Effector memory CD8-positive, alpha-beta T cell (primary cell): ENCODE measurements around the gene DDI1.
"Not testable (repeated sequence)": the region's sequence is repeated elsewhere in the genome, so short reads cannot be mapped to it uniquely, and the experiment has no call there.

ENCODE experiments used
- ATAC-seq: fragments of 150-1000 bp; cut with Tn5 transposase; replicated peaks from 2 replicates; pipeline ENCODE4 v1.10.0; 2021; ENCODE audit warnings: mild to moderate bottlenecking, moderate library complexity
- DNase-seq, 3 experiments: peaks; one replicate each; pipeline ENCODE4 v3.0.0; 2021
- H3K27ac Mint-ChIP-seq, 2 donors: one replicate each; pipeline ENCODE4 v1.8.0; 2022; ENCODE audit warnings: mild to moderate bottlenecking in 2 of 2, mixed read lengths in 2 of 2, moderate library complexity in 2 of 2
- H3K27me3 Mint-ChIP-seq, 2 donors: one replicate each; pipeline ENCODE4 v1.8.0; 2022; ENCODE audit warnings: mixed read lengths in 2 of 2
- H3K36me3 Mint-ChIP-seq: one replicate; pipeline ENCODE4 v1.8.0; 2022; ENCODE audit warnings: mild to moderate bottlenecking, moderate library complexity, mixed read lengths; ENCODE audit not compliant: insufficient read depth
- H3K4me1 Mint-ChIP-seq, 2 donors: one replicate each; pipeline ENCODE4 v1.8.0; 2022; ENCODE audit warnings: low read depth in 2 of 2, mixed read lengths in 2 of 2
- H3K4me3 Mint-ChIP-seq, 2 donors: one replicate each; pipeline ENCODE4 v1.8.0; 2022; ENCODE audit warnings: mild to moderate bottlenecking in 2 of 2, mixed read lengths in 2 of 2, moderate library complexity in 2 of 2
- H3K9me3 Mint-ChIP-seq, 2 donors: one replicate each; pipeline ENCODE4 v1.8.0; 2022; ENCODE audit warnings: mixed read lengths in 2 of 2

DDI1 gene

DNA sequence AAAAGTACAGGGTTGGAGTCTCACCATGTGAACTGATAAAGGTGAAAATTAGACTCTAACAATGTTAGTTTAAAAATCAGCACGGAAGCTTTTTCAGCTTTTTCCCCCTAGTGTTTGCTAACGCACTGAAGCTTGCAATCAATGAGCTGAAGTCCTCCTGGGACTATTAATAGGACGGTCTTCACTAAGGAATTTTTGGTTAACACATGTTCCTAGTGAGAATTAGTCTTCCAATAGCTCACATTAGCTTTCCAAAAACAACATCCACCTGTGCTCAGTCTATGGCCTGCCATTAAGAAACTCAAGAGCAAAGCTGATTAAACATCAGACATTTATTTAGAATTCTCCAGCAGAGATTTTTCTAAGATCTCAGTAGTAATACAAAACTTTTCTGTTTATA, 26.7 kb upstream of the DDI1 start:
- H3K4me1 Mint-ChIP-seq = no peaks in the 10 kb centered on the region
- no peak overlapping the region for H3K4me3 Mint-ChIP-seq
- peaks cover 2% of the 10 kb centered on the region for H3K36me3 Mint-ChIP-seq
- no peak for DNase-seq
- no peak overlapping the region for H3K27ac Mint-ChIP-seq
- H3K9me3 Mint-ChIP-seq = no peaks in the 10 kb centered on the region
- ATAC-seq = no peak
- no peaks in the 10 kb centered on the region for H3K27me3 Mint-ChIP-seq

DNA sequence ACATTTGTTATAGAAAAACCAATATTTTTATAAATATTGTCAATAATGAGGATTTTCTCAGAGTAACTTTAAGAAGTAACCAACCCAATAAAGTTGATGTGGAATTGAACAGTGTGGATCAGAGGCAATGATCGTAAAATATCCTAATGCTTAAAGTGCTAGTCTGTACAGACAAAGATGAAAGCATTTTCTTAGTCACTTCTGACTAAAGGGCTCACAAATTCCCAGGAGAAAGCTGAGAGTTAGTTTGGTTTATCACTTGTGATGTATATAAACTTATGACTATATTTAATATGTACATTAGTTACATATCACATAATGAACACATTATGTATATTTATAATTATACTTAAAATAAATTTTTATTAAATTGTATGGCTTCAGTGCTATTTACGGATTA, 25.4 kb upstream of the DDI1 start:
- ATAC-seq (no peak), DNase-seq (no peak)
- no peaks in the 10 kb centered on the region for H3K27me3 Mint-ChIP-seq
- no peak overlapping the region for H3K4me3 Mint-ChIP-seq
- H3K9me3 Mint-ChIP-seq = no peaks in the 10 kb centered on the region
- no peak overlapping the region for H3K27ac Mint-ChIP-seq
- H3K36me3 Mint-ChIP-seq = peaks cover 2% of the 10 kb centered on the region
- peaks cover 0 to 1% of the 10 kb centered on the region in 2 donors for H3K4me1 Mint-ChIP-seq

DNA sequence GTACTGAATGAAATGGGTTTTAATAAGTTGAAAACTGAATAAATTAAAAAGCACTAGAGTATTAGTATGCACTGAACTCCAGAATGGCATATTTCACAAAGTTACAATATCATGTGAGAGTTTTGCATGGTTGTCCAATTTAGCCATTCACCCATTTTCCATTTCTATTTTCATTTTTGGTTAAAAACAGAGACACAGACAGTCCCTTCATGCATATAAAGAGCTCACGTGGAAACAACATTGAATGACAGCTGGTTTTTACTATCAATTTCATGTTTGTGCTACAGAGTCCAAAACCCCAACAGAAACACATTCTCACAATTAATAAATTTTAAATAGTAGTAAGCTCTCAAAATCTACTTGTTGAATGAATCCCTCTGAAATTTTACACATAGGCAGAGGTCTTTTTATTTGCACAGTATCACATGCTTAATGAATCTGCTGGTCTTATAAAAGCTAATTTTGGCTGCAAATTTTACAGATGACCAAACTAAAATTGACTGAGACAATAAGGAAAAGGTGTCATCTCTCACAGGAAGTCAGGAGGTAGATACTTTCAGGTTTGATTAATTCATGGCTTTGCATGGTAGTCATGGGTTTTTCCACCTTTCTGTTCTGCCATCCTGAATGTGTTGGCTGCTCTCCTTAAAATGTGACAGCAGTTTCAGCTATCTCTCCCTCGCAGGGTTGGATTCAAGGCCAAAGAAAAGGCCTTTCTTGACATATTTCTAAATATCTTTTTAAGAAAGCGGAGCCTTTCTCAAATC, 20.6 kb upstream of the DDI1 start:
- ATAC-seq (no peak), DNase-seq (no peak)
- H3K4me3 Mint-ChIP-seq = no peak overlapping the region
- H3K27ac Mint-ChIP-seq = no peak overlapping the region
- H3K4me1 Mint-ChIP-seq = peaks cover 0 to 5% of the 10 kb centered on the region in 2 donors
- no peaks in the 10 kb centered on the region for H3K27me3 Mint-ChIP-seq
- no peaks in the 10 kb centered on the region for H3K36me3 Mint-ChIP-seq
- no peaks in the 10 kb centered on the region for H3K9me3 Mint-ChIP-seq

DNA sequence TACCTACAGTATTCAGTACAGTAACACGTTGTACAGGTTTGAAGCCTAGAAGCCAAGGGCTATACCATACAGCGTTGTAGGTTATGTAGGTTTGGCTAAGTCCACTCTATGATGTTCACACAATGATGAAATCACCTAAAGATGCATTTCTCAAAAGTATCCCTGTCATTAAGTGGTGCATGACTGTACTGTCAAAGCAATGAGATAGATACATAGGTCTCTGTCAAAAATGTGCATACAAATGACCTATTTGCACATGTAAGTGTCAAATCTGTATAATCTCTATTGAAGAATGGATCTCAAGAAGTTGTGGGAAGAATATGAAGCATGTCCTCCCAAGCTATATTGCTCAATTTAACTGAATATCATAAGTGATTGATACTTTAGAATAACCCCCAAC, 11.9 kb upstream of the DDI1 start:
- peaks cover 0 to 3% of the 10 kb centered on the region in 2 donors for H3K4me1 Mint-ChIP-seq
- no peak overlapping the region for H3K27ac Mint-ChIP-seq
- H3K9me3 Mint-ChIP-seq = no peaks in the 10 kb centered on the region
- no peak for ATAC-seq
- H3K27me3 Mint-ChIP-seq = no peaks in the 10 kb centered on the region
- no peak for DNase-seq
- no peaks in the 10 kb centered on the region for H3K36me3 Mint-ChIP-seq
- H3K4me3 Mint-ChIP-seq = no peak overlapping the region

DNA sequence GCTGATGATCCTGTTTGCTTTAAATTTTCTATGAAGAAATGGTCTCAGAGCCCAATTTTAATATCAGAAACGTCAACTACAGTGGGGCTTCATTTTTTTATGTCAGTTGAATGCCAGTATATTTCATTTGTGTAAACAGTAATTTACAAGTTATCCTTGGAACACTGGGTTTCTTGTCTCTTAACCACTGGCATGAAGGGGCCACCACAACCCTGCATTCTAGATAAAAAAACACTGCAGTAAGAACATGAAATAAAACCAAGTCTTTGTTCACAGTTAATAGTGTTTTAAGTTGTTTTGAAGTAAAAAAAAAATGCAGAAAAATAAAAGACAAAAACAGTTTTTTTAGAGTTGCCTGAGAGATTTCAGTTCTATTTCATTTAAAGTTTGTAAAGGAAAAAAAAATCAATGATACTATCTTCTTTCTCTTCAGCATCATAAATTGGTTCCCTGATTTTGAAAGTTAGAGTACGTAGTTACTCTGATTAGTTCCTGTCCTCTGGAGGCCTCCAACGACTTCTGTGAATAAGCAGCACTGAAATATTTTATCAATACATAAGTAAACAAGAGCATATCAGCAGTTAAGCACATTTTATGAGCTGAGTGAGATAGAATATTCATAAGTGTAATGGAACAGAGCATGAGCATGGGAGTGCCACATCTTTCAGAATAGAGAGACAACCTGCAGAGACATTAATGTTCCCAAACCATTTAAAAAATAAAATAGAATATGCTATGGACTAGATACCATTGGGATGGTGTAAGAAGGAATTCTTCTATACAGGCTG, 7.8 kb upstream of the DDI1 start:
- DNase-seq (no peak), ATAC-seq (no peak)
- H3K9me3 Mint-ChIP-seq = peaks cover 0 to 3% of the 10 kb centered on the region in 2 donors
- H3K4me3 Mint-ChIP-seq = no peak overlapping the region
- H3K27ac Mint-ChIP-seq = no peak overlapping the region
- no peaks in the 10 kb centered on the region for H3K27me3 Mint-ChIP-seq
- peaks cover 0 to 3% of the 10 kb centered on the region in 2 donors for H3K4me1 Mint-ChIP-seq
- H3K36me3 Mint-ChIP-seq = no peaks in the 10 kb centered on the region

DNA sequence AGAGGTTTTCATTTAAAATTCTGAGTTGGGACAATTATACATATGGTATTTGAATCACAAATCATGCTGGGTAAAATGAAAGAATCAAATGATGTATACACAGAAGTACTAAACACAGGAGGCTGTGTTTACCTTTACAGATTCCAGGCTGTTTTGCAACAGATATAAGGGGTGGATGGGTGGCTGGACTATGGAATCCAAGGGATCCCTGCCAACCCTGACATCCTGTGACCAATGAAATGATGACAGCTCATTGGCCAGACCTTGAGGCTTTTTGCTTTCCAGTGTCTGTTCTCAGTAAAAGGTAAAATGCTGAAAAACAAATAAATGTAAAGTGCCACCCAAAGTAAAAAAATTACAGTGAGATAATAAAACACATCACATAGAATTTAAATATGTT, 3.3 kb upstream of the DDI1 start:
- H3K27me3 Mint-ChIP-seq = no peaks in the 10 kb centered on the region
- no peaks in the 10 kb centered on the region for H3K36me3 Mint-ChIP-seq
- no peak overlapping the region for H3K4me3 Mint-ChIP-seq
- H3K9me3 Mint-ChIP-seq = peaks cover 0 to 3% of the 10 kb centered on the region in 2 donors
- DNase-seq (no peak), ATAC-seq (no peak)
- no peak overlapping the region for H3K27ac Mint-ChIP-seq
- H3K4me1 Mint-ChIP-seq = no peaks in the 10 kb centered on the region

DNA sequence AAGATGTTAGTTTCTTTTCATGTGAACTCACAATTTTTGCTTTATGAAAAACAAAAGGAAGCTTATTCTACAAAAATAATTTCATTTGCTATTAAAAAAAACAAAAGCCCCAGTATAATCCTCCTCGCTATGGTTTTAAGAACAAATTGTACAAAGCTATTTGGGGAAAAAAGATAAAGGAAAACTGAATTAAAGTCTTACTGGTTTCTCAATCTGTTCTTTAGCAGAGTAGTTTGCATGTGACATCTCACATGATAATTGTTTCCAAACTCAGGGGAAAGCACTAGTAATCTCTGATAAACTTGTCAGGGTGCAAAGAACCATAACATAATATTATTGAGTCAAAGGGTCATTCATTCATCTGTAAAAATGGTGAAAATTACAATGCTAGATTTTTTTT, 2.9 kb upstream of the DDI1 start:
- no peak for ATAC-seq
- no peak for DNase-seq
- no peaks in the 10 kb centered on the region for H3K4me1 Mint-ChIP-seq
- peaks cover 0 to 3% of the 10 kb centered on the region in 2 donors for H3K9me3 Mint-ChIP-seq
- no peaks in the 10 kb centered on the region for H3K36me3 Mint-ChIP-seq
- no peak overlapping the region for H3K4me3 Mint-ChIP-seq
- no peaks in the 10 kb centered on the region for H3K27me3 Mint-ChIP-seq
- no peak overlapping the region for H3K27ac Mint-ChIP-seq

DNA sequence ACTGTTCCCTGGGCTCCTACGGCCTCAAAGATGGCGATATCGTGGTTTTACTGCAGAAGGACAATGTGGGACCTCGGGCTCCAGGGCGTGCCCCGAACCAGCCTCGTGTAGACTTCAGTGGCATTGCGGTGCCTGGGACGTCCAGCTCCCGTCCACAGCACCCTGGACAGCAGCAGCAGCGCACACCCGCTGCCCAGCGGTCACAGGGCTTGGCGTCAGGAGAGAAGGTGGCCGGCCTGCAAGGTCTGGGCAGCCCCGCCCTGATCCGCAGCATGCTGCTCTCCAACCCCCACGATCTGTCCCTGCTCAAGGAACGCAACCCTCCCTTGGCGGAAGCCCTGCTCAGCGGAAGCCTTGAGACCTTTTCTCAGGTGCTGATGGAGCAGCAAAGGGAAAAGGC, 555 bp downstream of the DDI1 start:
- Mint-ChIP-seq H3K36me3 (no peaks in the 10 kb centered on the region), H3K27me3 (no peaks in the 10 kb centered on the region)

DNA sequence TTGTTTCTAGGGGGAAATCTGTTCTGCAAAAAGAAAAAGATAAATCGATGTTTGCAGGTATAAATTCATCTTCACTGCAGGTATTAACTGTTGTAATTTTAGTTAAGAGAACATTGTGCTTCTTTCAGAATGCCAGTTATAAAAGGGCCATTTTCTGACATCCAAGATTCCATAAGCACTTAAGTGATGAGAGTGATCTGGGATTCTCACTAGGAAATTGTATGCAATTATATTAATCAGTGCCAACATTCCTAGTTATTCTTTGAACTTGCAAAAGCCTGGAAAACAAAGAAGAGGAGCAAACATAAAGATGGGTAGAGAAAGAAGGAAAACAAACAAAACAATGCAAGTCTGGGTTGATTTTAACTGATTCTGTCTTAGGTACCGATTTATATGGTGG, 5.4 kb downstream of the DDI1 start:
- Mint-ChIP-seq H3K4me3 (no peak overlapping the region), H3K27me3 (no peaks in the 10 kb centered on the region), H3K36me3 (no peaks in the 10 kb centered on the region), H3K9me3 (no peaks in the 10 kb centered on the region), H3K27ac (no peak overlapping the region), H3K4me1 (no peaks in the 10 kb centered on the region)
- DNase-seq (no peak), ATAC-seq (no peak)

More for the DNA sequence above, 555 bp downstream of the DDI1 start:
- DNase-seq = no peak
- Mint-ChIP-seq H3K4me1 (no peaks in the 10 kb centered on the region), H3K9me3 (no peaks in the 10 kb centered on the region), H3K4me3 (no peak overlapping the region), H3K27ac (no peak overlapping the region)
- no peak for ATAC-seq

DNA sequence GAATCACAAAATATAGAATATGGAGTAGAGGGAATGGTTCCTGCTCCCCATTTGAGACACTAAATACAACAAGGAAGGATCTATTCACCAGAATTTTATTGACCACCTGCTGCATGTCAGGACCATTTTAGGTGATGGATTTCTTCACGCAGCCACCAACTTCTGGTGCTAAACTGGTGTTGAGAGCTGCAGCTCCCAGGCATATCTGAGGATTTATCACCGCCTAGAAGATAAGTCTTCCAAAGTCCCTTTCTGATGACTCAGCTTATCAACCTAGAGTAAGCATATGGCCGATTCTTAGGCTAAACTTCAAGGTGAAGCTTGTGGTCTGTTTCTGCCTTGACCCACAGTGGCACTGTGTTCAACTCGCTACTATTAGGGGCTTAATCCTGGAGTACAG, 6.7 kb downstream of the DDI1 start:
- Mint-ChIP-seq H3K27ac (no peak overlapping the region), H3K9me3 (no peaks in the 10 kb centered on the region), H3K27me3 (no peaks in the 10 kb centered on the region), H3K4me1 (no peaks in the 10 kb centered on the region), H3K4me3 (no peak overlapping the region), H3K36me3 (no peaks in the 10 kb centered on the region)
- ATAC-seq = no peak
- no peak for DNase-seq

DNA sequence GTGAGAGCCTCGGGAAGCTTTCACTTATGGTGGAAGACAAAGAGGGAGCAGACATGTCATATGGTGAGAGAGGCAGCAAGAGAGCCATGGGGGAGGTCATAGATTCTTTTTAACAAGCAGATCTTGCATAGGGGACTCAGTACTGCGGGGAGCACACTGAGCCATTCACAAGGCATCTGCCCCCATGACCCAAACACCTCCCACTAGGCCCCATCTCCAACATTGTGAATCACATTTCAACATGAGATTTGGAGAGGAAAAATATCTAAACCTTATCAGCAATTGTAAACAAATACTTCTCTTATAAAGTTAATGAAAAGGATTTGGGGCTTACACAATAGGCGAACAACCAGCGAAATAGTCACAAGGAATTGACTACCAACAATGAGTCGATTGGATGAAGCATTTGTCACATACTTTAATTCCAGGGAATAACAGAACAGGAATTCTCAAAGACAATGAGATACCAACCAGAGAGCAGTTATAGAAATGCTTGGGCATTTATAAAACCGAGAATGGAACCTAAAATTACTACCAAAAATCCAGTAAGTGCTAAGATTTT, 7.3 kb downstream of the DDI1 start:
- ATAC-seq (no peak), DNase-seq (no peak)
- H3K36me3 Mint-ChIP-seq = no peaks in the 10 kb centered on the region
- H3K4me1 Mint-ChIP-seq = no peaks in the 10 kb centered on the region
- H3K9me3 Mint-ChIP-seq = no peaks in the 10 kb centered on the region
- H3K4me3 Mint-ChIP-seq = no peak overlapping the region
- no peaks in the 10 kb centered on the region for H3K27me3 Mint-ChIP-seq
- H3K27ac Mint-ChIP-seq = no peak overlapping the region

DNA sequence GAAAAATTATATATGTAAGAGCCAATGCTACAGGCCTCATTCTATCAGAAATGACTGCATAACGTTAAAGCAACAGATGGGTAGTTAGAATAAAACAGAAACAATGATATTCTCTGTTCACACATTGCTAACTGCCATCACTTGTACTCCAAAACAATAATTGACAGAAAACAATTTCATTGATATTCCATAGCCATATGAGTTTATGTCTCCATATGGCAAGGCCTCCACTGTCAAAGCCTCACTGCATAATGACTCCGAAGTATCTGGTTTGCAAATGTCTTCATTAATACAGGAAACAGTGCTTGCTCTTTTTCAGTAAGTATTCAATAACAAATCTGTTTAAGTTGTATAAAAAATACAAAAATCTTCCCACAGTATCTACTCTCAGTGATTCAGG, 9.9 kb downstream of the DDI1 start:
- DNase-seq (no peak), ATAC-seq (no peak)
- Mint-ChIP-seq H3K36me3 (no peaks in the 10 kb centered on the region), H3K4me3 (no peak overlapping the region), H3K4me1 (no peaks in the 10 kb centered on the region), H3K27ac (no peak overlapping the region), H3K27me3 (no peaks in the 10 kb centered on the region), H3K9me3 (no peaks in the 10 kb centered on the region)

DNA sequence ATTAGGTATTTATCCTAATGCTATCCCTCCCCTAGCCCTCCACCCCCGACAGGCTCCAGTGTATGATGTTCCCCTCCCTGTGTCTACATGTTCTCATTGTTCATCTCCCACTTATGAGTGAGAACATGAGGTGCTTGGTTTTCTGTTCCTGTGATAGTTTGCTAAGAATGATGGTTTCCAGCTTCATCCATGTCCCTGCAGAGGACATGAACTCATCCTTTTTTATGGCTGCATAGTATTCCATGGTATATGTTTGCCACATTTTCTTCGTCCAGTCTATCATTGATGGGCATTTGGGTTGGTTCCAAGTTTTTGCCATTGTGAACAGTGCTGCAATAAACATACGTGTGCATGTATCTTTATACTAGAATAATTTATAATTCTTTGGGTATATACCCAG, 10.4 kb downstream of the DDI1 start:
- not testable (repeated sequence) for H3K9me3 Mint-ChIP-seq, ATAC-seq, H3K4me1 Mint-ChIP-seq, H3K36me3 Mint-ChIP-seq, DNase-seq, H3K27me3 Mint-ChIP-seq, H3K27ac Mint-ChIP-seq, H3K4me3 Mint-ChIP-seq

DNA sequence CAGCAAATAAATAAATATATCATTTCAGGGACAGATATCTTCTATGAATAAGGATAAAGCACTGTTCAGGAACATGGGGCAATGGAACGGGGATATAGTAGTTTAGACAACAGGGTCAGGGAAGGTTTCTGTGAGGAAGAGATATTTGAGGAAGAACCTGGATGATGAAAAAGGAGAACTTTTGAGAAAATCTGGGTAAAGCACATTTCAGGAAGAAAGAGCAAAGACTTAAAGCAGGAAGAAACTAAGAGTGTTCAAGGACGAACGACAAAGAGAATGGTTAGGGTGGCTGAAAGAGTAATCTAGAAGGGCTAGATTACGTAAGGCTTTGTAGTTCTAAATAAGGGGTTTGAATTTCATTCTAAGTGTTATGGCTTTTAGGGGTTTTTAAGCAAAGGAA, 12.7 kb downstream of the DDI1 start:
- Mint-ChIP-seq H3K36me3 (no peaks in the 10 kb centered on the region), H3K9me3 (no peaks in the 10 kb centered on the region), H3K4me3 (no peak overlapping the region), H3K4me1 (no peaks in the 10 kb centered on the region), H3K27ac (no peak overlapping the region), H3K27me3 (no peaks in the 10 kb centered on the region)
- no peak for DNase-seq
- no peak for ATAC-seq
